ENCODE data around the gene YEATS4.
"Not testable (repeated sequence)": the region's sequence is repeated elsewhere in the genome, so short reads cannot be mapped to it uniquely, and the experiment has no call there.

The YEATS4 gene

GRCh38 chr12:69359531-69360347 is at the start of gene YEATS4:
Gene YEATS4 (plus strand): TSS chr12:69359743. CDS start chr12:69359973, 230 bp downstream.
- peak; percentile 95 for DNase-seq

- no peak for DNase-seq
These were observed 46.3 kb upstream of the YEATS4 start for GRCh38 chr12:69313209-69313608.

- not testable (repeated sequence) for DNase-seq
These were observed 42.8 kb upstream of the YEATS4 start for GRCh38 chr12:69316784-69317183.

- not testable (repeated sequence) for DNase-seq
These were observed 42.3 kb upstream of the YEATS4 start for GRCh38 chr12:69317233-69317632.

- no peak for DNase-seq
These were observed 41.3 kb upstream of the YEATS4 start for GRCh38 chr12:69318225-69318624.

GRCh38 chr12:69321351-69321750 is 38.2 kb upstream of the YEATS4 start:
- DNase-seq = no peak

GRCh38 chr12:69324797-69325466 is 34.6 kb upstream of the YEATS4 start:
- no peak for DNase-seq

- DNase-seq = no peak
These were observed 31.1 kb upstream of the YEATS4 start for GRCh38 chr12:69328426-69328825.

GRCh38 chr12:69329669-69330428 is 29.7 kb upstream of the YEATS4 start:
- no peak for DNase-seq

GRCh38 chr12:69330475-69331473 is 28.8 kb upstream of the YEATS4 start:
- no peak for DNase-seq

- DNase-seq = no peak
These were observed 28.0 kb upstream of the YEATS4 start for GRCh38 chr12:69331519-69331908.

- DNase-seq = no peak
These were observed 27.4 kb upstream of the YEATS4 start for GRCh38 chr12:69331909-69332684.

- DNase-seq = no peak
These were observed 26.7 kb upstream of the YEATS4 start for GRCh38 chr12:69332815-69333358.

GRCh38 chr12:69334158-69334557 is 25.4 kb upstream of the YEATS4 start:
- DNase-seq = no peak

- no peak for DNase-seq
These were observed 22.0 kb upstream of the YEATS4 start for GRCh38 chr12:69337311-69338090.

- no peak for DNase-seq
These were observed 21.3 kb upstream of the YEATS4 start for GRCh38 chr12:69338120-69338859.

GRCh38 chr12:69338936-69339335 is 20.6 kb upstream of the YEATS4 start:
- no peak for DNase-seq

- DNase-seq = no peak
These were observed 19.5 kb upstream of the YEATS4 start for GRCh38 chr12:69339999-69340398.

- no peak for DNase-seq
These were observed 18.2 kb upstream of the YEATS4 start for GRCh38 chr12:69341328-69341727.

GRCh38 chr12:69342421-69342820 is 17.1 kb upstream of the YEATS4 start:
- DNase-seq = no peak

All from NCI-H2171 (cell line).